HEK293T (cell line): Measurements from ENCODE around the gene PRKCE.

Source experiments
- ARNT ChIP-seq: fragments of 450-650 bp; IDR thresholded peaks from 2 replicates; pipeline ENCODE4 v1.6.1; 2017; ENCODE audit warnings: mild to moderate bottlenecking
- BHLHE40 ChIP-seq: fragments of 450-650 bp; IDR thresholded peaks from 2 replicates; pipeline ENCODE4 v1.6.1; 2016; ENCODE audit warnings: mild to moderate bottlenecking, moderate library complexity, borderline replicate concordance
- CTBP1 ChIP-seq: fragments of 450-650 bp; IDR thresholded peaks from 2 replicates; pipeline ENCODE4 v1.6.1; 2016; ENCODE audit warnings: borderline replicate concordance
- FOXK2 ChIP-seq: fragments of 450-650 bp; IDR thresholded peaks from 2 replicates; pipeline ENCODE4 v1.6.1; 2016; ENCODE audit warnings: mild to moderate bottlenecking
- FOXM1 ChIP-seq: fragments of 450-650 bp; IDR thresholded peaks from 2 replicates; pipeline ENCODE4 v1.6.1; 2017; ENCODE audit warnings: mild to moderate bottlenecking, borderline replicate concordance
- SP1 ChIP-seq: fragments of 450-650 bp; IDR thresholded peaks from 2 replicates; pipeline ENCODE4 v1.6.1; 2017
- TARDBP ChIP-seq: fragments of 450-650 bp; IDR thresholded peaks from 2 replicates; pipeline ENCODE4 v1.6.1; 2016
- ZNF384 ChIP-seq: fragments of 450-650 bp; IDR thresholded peaks from 2 replicates; pipeline ENCODE4 v1.6.1; 2016

DNA sequence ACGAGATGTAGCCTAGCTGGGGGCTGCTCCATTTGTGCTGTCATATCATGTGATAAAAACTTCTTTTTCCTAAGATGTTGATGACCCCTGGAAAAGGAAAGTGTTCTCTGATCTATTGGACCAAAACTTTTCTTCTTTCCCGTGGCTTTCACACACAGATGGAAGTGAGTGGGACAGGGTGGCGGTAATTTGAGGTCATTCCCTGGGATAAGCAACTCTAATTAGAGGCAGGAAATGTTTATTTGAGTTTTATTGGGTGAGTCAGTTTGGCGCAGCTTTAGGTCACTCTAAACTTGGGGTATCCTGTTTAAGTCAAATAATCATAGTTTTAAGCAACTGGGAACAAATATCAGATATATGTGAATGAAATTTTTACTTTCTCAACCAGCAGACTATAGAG, 424.8 kb downstream of the PRKCE start:
- no peak for TF ChIP-seq SP1
- no peak for TF ChIP-seq FOXK2
- no peak for TF ChIP-seq CTBP1
- TF ChIP-seq FOXM1 = no peak
- no peak for TF ChIP-seq ARNT
- no peak for TF ChIP-seq ZNF384
- TF ChIP-seq BHLHE40 = no peak
- no peak for TF ChIP-seq TARDBP
